GM04504 (cell line): ENCODE measurements around the gene CDK10.

Experiments
- DNase-seq: peaks from one replicate; pipeline ENCODE4 v3.0.0-alpha.2; 2012; ENCODE audit warnings: low read depth

CDK10 gene

DNA sequence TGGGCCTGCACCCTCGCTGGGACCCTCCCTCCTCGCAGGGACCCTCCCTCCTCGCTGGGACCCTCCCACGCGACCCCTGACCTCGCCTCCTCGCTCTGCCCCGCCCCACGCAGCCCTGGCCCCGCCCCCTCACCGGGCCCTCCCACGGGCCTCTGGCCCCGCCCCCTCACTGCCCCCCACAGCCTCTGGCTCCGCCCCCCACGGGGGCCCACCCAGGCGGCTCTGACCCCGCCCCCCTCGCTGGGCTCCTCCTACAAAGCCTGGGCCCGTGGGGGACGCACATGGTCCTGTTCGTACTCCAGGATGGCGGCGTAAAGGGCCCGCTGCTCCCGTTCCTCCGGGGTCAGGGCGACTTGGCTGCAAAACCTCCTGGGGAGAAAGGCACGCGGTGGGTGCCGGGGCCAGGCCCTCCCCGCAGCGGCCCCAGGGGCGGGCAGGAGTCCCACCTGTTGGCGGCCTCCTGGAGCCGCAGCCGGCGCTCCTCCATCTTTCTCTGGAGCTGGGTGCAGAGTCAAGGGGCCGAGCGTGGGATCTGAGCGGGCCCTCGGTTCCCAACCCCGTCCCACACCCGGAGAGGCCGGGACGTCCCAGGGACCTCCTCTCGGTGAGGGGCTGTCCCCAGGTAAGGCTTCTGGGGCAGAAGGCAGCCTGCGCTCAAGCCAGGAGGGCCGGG, 25.2 kb downstream of the CDK10 start:
- no peak for DNase-seq

DNA sequence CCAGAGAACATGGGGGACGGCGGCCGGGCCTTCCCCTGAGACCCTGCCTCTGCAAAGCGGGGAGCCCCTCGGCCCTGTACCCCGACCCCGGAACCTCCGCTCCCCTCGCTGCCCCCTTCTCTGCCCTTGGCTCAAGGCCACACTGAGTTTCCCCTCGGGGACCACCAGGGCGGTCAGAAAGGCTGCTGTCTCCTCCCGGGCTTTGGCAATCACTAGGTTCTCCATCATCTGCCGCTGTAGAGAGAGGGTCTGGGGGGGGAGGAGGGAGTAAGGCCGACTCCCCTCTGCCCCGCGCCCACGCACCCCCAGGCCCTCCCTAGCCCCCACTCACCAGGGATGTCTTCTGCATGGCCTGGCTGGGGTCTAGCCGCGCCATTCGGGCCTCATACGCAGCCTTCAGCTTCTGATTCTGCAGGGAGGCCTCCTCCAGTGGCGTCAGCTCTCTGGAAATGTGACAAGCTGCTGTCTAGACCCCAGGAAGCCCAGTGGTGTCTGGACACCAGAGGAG, 25.8 kb downstream of the CDK10 start:
- no peak for DNase-seq

DNA sequence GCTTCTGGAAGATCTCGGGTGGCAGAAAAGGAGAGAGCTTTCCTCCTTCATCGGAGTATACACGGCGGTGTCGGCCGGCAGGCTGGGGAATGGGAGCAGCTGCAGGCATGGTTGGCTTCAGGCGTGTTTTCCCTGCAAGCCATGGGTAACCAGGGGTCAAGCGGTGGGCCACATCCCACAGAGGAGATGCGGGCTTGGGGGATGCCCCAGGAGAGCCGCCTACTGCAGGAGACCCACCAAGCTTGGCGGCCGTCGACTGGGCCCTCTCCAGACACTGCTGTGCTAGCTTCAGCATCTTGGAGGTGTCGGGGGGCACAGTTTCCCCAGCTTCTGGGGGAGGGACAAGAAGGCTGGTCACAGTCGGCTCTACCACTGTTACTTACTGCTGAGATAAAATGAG, 30.0 kb downstream of the CDK10 start:
- no peak for DNase-seq

DNA sequence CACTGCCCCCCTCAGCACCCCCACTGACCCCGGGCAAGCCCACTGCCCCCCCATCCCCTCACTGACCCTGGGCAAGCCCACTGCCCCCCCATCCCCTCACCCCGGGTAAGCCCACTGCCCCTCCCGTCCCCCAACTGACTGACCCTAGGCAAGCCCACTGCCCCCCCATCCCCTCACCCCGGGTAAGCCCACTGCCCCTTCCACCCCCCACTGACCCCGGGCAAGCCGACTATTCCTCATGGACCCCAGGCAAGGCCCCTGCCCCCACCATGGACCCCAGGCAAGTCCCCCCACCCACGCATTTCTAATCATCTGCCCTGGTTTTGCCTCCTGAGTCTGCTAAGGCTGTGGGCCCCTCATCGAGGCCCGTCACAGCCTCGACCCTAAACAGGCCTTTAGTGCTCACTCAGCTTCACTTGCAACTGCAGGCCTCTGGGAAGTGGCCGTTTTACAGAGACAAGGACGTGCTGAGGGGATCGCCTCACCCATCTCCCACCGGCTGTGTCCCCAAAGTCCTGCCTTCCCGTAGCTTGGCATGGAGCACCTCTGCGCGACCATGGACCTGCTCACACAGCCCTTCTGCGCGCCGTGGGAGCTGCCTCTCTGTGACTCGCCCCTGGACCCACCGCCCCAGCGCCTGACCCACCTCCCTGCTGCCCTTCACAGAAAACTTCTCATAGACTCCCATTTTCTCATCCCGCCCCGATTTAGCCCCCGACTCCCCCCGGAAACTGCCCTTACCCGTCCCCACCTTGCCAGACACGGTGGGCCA, 30.6 kb downstream of the CDK10 start:
- no peak for DNase-seq

DNA sequence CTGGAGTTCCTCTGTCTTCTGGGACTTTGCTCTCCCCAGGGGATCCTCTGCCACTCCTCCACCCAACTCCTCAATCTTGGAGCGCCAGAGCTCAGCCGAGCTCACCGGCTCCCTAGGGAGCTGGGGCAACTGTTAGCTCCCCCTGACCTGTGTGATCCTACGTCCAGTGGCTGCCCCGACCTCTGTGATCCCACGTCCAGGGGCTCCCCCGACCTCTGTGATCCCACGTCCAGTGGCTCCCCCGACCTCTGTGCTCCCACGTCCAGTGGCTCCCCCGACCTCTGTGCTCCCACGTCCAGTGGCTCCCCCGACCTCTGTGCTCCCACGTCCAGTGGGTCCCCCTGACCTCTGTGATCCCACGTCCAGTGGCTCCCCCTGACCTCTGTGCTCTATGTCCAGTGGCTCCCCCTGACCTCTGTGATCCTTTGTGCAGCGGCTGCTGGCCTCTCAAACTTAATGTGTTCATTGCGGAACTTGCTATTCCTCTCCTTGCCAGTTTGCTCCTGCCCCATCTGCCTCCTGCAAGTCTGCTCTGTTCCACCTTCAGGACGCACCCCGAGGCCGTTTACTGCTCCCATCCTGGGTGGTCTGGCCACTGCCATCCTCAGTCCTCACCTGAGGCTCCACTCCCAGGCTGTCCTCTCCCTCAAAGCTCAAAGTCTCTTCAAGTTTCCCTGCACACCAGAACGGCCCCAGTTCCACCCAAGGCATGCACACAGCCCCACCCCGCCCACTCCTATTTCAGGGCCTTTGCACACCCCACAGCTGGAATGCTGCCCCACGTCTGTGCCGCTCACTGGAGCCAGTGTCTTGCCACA, 31.4 kb downstream of the CDK10 start:
- no peak for DNase-seq

DNA sequence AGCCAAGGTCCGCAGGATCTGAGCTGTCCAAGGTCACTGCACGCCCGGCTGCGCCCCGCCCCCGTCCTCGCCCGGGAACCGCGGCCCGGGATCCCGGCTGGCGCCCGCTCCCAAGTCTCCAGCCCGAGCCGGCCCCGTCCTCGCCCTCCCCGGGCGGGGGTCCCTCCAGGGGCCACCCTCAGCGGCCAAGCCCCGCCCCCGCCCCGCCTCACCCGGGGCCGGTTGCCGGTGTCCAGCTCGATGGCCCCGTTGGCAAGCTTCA, 34.0 kb downstream of the CDK10 start:
- no peak for DNase-seq

DNA sequence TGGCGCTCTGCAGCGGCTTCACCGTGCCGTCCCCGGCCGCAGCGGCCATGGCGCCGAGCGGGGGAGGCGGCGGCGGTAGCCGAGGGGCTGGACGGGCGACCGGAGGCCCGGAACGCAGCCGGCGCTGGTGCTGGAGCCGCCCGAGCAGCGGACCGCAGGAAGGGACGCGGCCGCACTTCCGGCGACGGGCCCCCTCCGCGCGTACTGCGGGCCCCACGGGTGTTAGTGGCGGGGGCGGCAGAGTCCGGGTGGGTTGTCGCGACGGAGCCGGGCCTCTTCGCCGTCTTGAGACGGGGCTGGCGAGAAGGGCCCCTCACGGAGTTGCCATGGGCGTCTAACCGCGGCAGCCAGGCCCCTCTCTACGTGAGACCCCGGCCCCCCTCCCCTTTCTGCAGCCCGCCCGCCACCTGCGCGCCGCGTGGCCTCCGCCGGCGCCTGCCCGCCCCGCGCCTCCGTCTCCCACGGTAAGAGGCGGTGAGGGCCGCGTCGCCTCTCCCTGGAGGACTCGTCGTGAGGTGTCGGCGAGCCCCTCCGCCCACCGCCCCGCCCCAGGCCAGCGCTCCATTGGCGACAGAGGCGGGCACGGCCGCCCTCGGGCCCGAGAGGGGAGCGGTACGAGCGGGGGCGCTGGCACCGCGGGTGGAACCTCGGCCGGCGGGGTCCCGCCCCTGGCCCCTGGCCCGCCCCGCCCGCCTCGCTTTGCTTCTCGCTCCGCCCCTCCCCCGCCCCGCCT, 34.5 kb downstream of the CDK10 start, which contains the start of the genes VPS9D1 and ZNF276:
TSS of gene VPS9D1 (minus strand) at position 86 of the 733 bp plus-strand sequence. CDS start at position 49, 37 bp downstream.
TSS of gene ZNF276 (plus strand) at position 725 of the 733 bp plus-strand sequence. CDS start 104 bp downstream, outside the sequence.
- peak; percentile 55 for DNase-seq

DNA sequence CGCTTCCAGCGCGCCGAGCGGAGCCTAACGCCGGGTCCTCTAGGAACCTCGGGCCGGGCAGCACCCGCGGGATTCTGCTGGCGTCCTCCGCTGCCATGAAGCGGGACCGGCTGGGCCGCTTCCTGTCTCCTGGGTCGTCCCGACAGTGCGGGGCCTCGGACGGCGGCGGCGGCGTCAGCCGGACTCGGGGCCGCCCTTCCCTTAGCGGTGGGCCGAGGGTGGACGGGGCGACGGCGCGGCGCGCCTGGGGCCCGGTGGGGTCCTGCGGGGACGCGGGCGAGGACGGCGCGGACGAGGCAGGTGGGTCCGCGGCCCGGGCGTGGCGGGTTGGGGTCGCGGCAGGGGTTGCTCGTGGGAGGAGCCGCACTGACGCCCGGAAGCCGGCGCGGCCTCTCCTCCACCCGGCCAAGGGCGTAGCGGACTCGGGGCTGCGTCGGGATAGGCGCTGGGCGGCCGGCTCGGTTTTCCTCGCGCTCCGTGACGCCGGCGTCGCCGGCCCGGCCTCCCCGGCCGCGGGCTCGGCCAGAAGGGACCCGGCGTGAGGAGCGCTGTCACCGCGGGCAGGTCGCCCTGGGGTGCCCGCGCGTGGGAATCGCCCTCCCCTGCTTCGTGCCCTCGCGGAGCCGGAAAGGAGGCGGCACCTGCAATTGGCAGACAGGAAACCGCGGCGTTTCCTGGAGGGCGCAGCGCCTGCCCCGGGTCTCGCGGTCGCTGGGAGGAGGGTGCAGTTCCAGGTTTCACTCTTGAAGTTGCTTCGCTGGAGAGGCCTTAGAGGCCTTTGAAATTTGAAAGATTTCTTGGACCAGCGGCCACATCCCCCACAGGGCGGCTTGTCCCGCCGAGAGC, 35.3 kb downstream of the CDK10 start:
- no peak for DNase-seq

DNA sequence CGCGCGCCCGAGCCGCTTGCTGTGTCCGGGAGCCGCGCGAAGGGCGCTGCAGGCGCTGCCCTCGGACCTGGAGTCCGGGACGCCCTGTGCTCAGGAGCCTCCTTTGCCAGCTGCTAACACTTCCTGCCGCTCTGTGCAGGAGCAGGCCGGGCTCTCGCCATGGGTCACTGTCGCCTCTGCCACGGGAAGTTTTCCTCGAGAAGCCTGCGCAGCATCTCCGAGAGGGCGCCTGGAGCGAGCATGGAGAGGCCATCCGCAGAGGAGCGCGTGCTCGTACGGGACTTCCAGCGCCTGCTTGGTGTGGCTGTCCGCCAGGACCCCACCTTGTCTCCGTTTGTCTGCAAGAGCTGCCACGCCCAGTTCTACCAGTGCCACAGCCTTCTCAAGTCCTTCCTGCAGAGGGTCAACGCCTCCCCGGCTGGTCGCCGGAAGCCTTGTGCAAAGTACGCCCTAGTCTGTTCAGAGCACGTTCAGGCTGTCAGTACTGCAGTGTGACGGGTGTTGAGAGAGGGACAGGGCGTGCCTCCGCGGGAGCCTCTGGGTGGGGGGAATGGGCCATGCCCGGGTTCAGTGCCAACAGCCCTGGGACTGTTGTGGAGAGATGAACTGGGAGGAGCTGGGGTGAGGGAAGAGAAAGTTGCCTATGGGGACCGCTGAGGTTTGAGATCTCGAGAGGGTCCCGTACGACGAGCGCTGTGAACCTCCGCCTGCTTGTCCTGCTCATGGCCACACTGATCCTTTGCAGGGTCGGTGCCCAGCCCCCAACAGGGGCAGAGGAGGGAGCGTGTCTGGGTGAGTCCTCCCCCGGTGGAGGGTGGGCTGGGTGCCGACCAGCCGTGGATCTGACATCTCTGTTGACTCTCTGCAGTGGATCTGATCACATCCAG, 36.1 kb downstream of the CDK10 start:
- DNase-seq: no peak

DNA sequence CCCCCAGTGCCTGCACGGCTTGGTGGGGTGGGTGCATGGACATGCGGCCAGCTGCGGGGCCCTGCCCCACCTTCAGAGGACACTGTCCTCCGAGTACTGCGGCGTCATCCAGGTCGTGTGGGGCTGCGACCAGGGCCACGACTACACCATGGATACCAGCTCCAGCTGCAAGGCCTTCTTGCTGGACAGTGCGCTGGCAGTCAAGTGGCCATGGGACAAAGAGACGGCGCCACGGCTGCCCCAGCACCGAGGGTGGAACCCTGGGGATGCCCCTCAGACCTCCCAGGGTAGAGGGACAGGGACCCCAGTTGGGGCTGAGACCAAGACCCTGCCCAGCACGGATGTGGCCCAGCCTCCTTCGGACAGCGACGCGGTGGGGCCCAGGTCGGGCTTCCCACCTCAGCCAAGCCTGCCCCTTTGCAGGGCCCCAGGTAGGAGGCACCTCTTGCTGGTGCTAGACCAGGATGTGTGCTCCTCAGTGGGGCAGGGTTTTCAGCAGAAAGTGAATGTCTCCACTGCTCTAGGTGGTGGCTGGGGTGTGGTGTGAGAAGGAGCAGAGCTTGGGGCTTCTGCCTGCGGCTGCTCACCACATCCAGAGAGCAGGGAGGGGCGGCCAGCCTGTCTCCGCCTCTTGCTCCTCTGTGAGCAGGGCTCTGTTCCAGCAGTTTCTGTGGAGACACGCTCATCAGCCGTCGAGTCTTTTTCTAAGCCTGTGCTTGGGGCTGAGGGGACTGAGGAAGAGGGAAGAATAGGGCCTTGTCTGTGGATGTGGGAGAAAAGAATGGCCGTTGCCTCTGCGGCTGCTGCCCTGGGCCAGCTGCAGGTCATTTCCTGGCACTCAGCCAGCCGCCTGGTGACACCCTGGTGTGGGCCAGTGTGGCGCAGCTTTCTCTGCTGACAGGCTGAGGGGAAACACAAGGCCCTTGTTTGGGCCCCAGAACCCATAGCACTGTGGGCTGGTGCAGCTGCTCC, 37.1 kb downstream of the CDK10 start:
- DNase-seq: no peak

DNA sequence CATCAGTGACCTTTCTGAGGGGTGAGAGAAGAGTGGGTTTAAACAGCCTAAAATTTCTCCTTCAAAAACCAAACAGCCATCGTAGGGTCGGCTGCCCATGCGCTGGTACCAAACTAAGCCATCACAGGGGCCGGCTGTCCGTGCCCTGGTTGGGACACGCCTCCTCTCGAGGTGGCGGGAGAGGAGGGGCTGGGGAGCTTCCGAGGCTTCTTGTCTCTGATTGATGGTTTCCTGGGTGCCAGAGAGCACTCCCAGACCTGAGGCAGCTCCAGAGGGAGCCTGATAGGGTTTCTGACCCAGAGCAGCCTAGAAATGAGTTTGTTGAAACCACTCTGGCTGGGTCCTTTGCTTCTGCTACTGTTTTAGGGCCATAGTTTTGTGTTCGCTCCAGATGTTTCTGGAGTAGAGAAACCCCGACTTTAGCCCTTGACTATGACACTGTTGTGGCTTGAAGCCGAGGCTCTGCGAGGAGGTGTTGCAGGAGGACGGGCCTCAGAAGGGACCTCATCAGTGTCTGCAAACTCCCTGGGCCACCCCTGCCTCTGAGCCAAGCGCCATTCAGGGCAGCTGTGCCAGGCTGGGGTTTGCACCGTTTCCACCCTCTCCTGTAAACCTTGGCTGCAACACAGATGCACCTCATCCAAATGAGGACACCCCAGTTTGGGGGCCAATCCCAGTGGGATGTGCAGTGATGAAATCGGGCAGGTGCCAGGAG, 41.1 kb downstream of the CDK10 start:
- DNase-seq: no peak

DNA sequence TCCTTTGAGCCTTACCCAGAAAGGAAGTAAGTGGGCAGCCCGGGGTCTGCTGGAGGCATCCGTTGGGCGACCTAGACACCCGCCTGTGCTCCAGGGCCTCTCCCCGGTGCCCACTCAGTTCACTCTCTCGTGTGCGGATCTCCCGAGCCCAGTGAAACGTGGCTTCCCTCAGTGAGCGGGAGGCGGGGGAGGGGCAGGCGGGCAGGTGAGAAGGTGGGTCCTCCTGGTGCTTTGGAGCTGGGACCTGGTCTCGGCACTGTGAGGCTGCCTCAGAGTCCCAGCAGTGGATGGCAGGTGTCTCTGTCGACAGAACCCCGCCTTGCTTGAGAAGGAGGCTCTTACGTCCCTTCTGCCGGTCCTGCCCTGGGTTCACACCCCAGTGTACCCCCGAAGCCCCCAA, 42.8 kb downstream of the CDK10 start:
- DNase-seq: no peak

DNA sequence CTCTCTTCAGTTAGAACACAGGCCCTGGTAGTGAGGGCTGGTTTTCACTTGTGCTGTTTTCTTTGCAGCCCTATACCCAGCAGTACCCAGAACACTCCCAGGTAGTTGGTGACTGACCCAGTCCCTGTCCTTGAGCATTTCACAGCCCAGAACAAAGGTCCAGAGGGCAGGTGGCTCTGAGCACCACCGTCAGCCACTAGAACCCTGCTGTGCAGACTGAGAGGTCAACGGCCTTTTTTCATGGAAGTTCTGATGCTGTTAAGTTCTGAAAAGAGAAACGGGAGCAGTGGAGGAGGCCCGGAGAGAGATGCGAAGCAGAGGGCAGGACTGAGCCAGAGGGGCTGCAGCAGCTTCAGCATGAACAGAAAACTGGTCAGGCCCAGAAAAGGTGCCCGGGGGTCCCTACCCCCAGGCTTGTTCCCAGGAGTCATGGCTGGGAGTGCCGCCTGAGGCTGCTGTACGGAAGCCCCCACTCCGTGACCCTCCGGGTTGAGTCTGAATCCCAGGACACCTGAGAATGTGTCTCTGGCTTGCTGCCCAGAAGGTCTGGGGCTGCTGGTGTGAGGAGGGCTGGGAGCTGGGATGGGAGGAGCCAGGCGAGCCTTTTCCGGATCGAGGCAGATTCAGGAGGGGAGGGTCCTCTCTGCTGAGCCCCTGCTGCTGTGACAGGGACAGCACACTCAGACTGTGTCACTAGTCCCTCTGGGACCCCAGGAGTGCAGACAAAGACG, 43.5 kb downstream of the CDK10 start:
- DNase-seq: no peak

DNA sequence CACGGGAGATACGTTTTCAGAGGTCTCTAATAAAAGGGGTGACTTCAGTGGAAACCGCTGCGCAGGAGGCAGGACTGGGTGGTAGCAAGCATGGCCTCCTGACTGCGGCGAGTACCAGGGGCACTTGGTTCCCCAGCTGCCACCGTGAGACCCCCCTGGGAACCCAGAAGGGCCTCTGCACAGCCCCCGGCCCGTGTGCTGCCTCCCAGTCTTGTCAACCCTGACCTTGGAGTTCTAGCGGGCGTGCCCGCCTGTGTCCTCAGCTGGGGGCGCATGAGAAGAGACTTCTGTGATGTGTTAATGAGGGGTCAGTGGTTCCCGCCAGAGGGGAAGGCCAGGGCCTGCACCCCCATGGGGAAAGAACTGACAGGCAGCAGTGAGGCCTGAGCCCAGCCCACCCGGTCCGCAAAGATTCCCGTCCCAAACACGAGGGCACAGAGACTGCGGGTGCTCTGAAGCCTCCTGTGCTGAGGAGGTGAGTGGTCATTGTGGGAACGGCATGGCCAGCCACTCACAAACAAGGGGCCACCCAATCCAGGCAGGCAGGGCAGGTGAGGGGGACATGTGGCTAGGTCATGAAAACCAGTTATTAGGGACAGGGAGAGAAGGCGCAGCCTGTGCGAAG, 44.2 kb downstream of the CDK10 start:
- no peak for DNase-seq

DNA sequence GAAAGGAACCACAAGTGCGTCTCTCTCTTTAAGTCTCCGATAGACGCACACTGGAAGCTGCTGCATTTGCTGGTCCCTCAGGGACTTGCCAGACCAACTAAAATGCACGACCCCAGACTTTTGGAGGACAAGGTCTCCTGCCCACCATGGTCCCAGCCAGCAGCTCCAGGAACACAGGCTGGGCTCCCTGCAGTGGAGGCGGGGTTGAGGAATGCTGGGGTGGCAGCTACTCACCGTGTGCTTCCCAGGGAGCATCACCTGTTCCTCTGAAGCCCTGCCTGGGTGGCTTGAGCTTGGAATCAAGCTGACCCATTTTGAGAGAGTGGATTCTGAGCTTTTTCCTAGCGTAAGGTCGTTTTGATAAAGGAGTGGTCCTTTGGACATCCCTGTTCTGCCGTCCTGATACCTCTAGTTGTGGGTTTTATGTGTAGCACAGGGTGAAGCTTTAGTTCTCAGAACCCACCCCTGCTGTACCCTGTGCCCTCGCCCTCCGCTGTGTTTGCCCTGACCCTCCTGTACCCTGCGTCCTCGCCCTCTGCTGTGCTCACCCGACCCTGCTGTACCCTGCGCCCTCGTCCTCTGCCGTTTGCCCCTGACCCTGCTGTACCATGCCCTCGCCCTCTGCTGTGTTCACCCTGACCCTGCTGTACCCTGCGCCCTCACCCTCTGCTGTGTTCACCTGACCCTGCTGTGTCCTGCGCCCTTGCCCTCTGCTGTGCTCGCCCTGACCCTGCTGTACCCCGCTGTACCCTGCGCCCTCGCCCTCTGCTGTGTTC, 45.8 kb downstream of the CDK10 start:
- no peak for DNase-seq

DNA sequence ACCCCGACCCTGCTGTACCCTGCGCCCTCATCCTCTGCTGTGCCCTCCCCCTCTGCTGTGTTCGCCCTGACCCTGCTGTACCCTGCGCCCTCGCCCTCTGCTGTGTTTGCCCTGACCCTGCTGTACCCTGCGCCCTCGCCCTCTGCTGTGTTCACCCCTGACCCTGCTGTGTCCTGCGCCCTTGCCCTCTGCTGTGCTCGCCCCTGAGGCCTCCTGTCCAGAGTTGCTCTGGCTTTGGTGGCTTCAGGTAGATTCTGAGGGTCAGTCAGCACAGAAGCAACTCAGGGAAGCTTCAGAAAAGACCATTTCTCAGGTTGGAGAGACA, 46.4 kb downstream of the CDK10 start:
- no peak for DNase-seq
